K562 (cell line): ENCODE measurements around the gene MIEF1. TPM values are rescaled to one million over a fixed set of nuclear protein-coding genes. Genes with fewer than 3 reads are reported as not detected.

Source experiments
- BRF2 ChIP-seq: IDR thresholded peaks from 3 replicates; pipeline ENCODE4 v1.6.1; 2011; ENCODE audit warnings: borderline replicate concordance, mild to moderate bottlenecking; ENCODE audit not compliant: insufficient read length, insufficient read depth
- GATAD2B ChIP-seq: fragments of 450-650 bp; IDR thresholded peaks from 2 replicates; pipeline ENCODE4 v1.6.1; 2017; ENCODE audit warnings: mild to moderate bottlenecking, borderline replicate concordance
- NCOA6 ChIP-seq: fragments of 450-650 bp; IDR thresholded peaks from 2 replicates; pipeline ENCODE4 v1.6.1; 2017; ENCODE audit warnings: mild to moderate bottlenecking
- RNF2 ChIP-seq: sonication (generic); IDR thresholded peaks from 2 replicates; pipeline ENCODE4 v1.6.1; 2016
- ZNF165 ChIP-seq: fragments of 250-450 bp; sonication (Bioruptor Pico); IDR thresholded peaks from 2 replicates; pipeline ENCODE4 v1.4.0; 2020; ENCODE audit warnings: borderline replicate concordance
- polyA plus RNA-seq, 8 experiments: library from polyadenylated mRNA; depleted of rRNA in 4 of 8; stranded (reverse) in 5 of 8; unstranded in 3 of 8; fragments of >200 nt; fragmentation: Nextera tagmentation in 2 of 8; fragmentation: Illumina TruSeq in 1 of 8; extraction: Ambion mirVana in 2 of 8; extraction: Trizol in 1 of 8; gene quantifications; 2 replicates each; pipeline versions ENCODE4 v1.2.1 to v1.2.3, GENCODE V29; 2011 to 2014; ENCODE audit warnings: inconsistent platforms in 1 of 8, missing spikeins in 1 of 8
- total RNA-seq, 7 experiments: library from RNA; depleted of rRNA in 6 of 7; stranded (reverse); fragments of >200 nt in 6 of 7; fragmentation: Illumina TruSeq in 2 of 7; extraction: Trizol in 2 of 7; gene quantifications; 2 replicates each; pipeline versions ENCODE4 v1.2.1 to v1.2.3, GENCODE V29; 2011 to 2021; ENCODE audit warnings: low replicate concordance in 1 of 7
- TF ChIP-seq, protein P1 (sequence below), 2 experiments: IDR thresholded peaks; 2 replicates each; pipeline ENCODE4 v1.6.1; 2011; ENCODE audit warnings: borderline replicate concordance in 1 of 2, control low read depth in 1 of 2, low read depth in 1 of 2, low read length in 1 of 2, mild to moderate bottlenecking in 1 of 2, mixed read lengths in 1 of 2, moderate library complexity in 1 of 2; ENCODE audit not compliant: insufficient read depth in 1 of 2, insufficient read length in 1 of 2, poor library complexity in 1 of 2, severe bottlenecking in 1 of 2; ENCODE audit errors: extremely low read depth in 1 of 2
- TF ChIP-seq, protein P2 (sequence below): IDR thresholded peaks from 3 replicates; pipeline ENCODE4 v1.6.1; 2011; ENCODE audit warnings: borderline replicate concordance, mild to moderate bottlenecking, moderate library complexity; ENCODE audit not compliant: insufficient read length; ENCODE audit errors: extremely low read depth
- TF ChIP-seq, protein P3 (sequence below): IDR thresholded peaks from 2 replicates; pipeline ENCODE4 v1.6.1; 2011; ENCODE audit warnings: borderline replicate concordance, low read depth, mild to moderate bottlenecking, moderate library complexity, low read length; ENCODE audit not compliant: insufficient read depth, poor library complexity, severe bottlenecking
- TF ChIP-seq, protein P4 (sequence below): fragments of 250-450 bp; sonication (Bioruptor Pico); IDR thresholded peaks from 2 replicates; pipeline ENCODE4 v1.9.0; 2021; ENCODE audit warnings: mild to moderate bottlenecking
- TF ChIP-seq, protein P5 (sequence below): fragments of 250-450 bp; sonication (Bioruptor Pico); IDR thresholded peaks from 2 replicates; pipeline ENCODE4 v1.5.0; 2020; ENCODE audit warnings: mild to moderate bottlenecking

Gene MIEF1
- total and polyA plus RNA-seq, 9 of the 15 experiments (the other 6 are each of a cell fraction or from before 2014, with no cell fraction given) = 10.9 to 51.8 (median 25.5) TPM

DNA sequence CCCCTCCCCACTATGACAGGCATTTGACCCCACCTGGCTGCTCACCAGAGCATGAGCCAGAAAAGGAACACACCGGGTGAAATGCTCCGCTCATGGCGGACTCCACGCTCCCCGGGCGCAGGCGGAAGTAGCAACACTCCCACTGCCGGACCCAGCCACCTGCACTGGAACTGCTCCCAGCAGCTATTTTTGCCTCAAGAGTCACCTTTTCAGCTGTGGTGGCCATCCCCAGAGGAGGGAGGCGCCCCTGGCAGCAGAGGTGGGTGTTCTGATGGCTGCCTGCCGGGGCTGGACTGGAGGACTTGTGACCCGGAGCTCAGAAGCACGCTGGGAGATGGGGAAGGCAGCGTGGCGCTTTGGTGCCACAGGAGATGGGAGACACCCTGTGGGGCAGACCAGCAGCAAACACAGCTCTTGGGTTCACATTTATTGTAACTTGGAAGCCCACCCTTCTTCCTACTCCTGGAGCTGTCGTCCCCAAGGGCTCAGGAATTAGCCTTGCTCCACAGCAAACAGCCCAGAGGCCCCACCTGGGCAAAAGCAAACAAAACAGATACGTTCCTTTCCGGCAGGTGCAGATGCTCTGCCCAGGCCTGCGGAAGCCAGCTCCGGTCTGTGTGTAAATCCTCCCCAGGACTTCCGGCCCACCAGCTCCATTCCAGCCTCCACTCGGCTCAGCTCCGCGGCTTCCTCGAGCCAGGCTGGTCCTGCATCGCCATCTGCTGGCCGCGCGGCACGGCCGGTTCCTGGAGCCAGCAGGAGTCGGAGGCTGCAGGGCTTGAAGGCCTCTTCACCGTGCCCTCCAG, 26.8 kb downstream of the MIEF1 start (continued):
- TF ChIP-seq BRF2 = no peak
- TF ChIP-seq, protein P1, sequence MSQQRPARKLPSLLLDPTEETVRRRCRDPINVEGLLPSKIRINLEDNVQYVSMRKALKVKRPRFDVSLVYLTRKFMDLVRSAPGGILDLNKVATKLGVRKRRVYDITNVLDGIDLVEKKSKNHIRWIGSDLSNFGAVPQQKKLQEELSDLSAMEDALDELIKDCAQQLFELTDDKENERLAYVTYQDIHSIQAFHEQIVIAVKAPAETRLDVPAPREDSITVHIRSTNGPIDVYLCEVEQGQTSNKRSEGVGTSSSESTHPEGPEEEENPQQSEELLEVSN (IDR thresholded peaks at IDR 0.05; ENCODE audit: borderline replicate concordance in 1 of 2, extremely low read depth in 1 of 2, insufficient read depth in 1 of 2, insufficient read length in 1 of 2, low read depth in 1 of 2, low read length in 1 of 2, poor library complexity in 1 of 2, severe bottlenecking in 1 of 2) = peak in 1 of 2 experiments; percentile 37
- peak; percentile 77; the same call in 1 of the 2 replicates for TF ChIP-seq GATAD2B
- TF ChIP-seq RNF2 = peak; percentile 41; the same call in 1 of the 2 replicates
- TF ChIP-seq, protein P2, sequence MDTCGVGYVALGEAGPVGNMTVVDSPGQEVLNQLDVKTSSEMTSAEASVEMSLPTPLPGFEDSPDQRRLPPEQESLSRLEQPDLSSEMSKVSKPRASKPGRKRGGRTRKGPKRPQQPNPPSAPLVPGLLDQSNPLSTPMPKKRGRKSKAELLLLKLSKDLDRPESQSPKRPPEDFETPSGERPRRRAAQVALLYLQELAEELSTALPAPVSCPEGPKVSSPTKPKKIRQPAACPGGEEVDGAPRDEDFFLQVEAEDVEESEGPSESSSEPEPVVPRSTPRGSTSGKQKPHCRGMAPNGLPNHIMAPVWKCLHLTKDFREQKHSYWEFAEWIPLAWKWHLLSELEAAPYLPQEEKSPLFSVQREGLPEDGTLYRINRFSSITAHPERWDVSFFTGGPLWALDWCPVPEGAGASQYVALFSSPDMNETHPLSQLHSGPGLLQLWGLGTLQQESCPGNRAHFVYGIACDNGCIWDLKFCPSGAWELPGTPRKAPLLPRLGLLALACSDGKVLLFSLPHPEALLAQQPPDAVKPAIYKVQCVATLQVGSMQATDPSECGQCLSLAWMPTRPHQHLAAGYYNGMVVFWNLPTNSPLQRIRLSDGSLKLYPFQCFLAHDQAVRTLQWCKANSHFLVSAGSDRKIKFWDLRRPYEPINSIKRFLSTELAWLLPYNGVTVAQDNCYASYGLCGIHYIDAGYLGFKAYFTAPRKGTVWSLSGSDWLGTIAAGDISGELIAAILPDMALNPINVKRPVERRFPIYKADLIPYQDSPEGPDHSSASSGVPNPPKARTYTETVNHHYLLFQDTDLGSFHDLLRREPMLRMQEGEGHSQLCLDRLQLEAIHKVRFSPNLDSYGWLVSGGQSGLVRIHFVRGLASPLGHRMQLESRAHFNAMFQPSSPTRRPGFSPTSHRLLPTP = no peak
- TF ChIP-seq, protein P3, sequence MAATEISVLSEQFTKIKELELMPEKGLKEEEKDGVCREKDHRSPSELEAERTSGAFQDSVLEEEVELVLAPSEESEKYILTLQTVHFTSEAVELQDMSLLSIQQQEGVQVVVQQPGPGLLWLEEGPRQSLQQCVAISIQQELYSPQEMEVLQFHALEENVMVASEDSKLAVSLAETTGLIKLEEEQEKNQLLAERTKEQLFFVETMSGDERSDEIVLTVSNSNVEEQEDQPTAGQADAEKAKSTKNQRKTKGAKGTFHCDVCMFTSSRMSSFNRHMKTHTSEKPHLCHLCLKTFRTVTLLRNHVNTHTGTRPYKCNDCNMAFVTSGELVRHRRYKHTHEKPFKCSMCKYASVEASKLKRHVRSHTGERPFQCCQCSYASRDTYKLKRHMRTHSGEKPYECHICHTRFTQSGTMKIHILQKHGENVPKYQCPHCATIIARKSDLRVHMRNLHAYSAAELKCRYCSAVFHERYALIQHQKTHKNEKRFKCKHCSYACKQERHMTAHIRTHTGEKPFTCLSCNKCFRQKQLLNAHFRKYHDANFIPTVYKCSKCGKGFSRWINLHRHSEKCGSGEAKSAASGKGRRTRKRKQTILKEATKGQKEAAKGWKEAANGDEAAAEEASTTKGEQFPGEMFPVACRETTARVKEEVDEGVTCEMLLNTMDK = peak; percentile 83
- TF ChIP-seq, protein P4, sequence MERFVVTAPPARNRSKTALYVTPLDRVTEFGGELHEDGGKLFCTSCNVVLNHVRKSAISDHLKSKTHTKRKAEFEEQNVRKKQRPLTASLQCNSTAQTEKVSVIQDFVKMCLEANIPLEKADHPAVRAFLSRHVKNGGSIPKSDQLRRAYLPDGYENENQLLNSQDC (CRISPR knock-in tag) = no peak
- no peak for TF ChIP-seq ZNF165
- TF ChIP-seq NCOA6 = no peak
- TF ChIP-seq, protein P5, sequence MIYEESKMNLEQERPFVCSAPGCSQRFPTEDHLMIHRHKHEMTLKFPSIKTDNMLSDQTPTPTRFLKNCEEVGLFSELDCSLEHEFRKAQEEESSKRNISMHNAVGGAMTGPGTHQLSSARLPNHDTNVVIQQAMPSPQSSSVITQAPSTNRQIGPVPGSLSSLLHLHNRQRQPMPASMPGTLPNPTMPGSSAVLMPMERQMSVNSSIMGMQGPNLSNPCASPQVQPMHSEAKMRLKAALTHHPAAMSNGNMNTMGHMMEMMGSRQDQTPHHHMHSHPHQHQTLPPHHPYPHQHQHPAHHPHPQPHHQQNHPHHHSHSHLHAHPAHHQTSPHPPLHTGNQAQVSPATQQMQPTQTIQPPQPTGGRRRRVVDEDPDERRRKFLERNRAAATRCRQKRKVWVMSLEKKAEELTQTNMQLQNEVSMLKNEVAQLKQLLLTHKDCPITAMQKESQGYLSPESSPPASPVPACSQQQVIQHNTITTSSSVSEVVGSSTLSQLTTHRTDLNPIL (CRISPR knock-in tag) = no peak
